Measurements from ENCODE around the gene LLGL2. TPM values are rescaled to one million over a fixed set of nuclear protein-coding genes. Genes with fewer than 3 reads are reported as not detected.
"Not testable (repeated sequence)": the region's sequence is repeated elsewhere in the genome, so short reads cannot be mapped to it uniquely, and the experiment has no call there.

The LLGL2 gene, protein sequence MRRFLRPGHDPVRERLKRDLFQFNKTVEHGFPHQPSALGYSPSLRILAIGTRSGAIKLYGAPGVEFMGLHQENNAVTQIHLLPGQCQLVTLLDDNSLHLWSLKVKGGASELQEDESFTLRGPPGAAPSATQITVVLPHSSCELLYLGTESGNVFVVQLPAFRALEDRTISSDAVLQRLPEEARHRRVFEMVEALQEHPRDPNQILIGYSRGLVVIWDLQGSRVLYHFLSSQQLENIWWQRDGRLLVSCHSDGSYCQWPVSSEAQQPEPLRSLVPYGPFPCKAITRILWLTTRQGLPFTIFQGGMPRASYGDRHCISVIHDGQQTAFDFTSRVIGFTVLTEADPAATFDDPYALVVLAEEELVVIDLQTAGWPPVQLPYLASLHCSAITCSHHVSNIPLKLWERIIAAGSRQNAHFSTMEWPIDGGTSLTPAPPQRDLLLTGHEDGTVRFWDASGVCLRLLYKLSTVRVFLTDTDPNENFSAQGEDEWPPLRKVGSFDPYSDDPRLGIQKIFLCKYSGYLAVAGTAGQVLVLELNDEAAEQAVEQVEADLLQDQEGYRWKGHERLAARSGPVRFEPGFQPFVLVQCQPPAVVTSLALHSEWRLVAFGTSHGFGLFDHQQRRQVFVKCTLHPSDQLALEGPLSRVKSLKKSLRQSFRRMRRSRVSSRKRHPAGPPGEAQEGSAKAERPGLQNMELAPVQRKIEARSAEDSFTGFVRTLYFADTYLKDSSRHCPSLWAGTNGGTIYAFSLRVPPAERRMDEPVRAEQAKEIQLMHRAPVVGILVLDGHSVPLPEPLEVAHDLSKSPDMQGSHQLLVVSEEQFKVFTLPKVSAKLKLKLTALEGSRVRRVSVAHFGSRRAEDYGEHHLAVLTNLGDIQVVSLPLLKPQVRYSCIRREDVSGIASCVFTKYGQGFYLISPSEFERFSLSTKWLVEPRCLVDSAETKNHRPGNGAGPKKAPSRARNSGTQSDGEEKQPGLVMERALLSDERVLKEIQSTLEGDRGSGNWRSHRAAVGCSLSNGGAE
- 100 to 1,000 TPM in 1 of 3 donors, 10 to 100 TPM in 2; 66.7 to 107 (median 99.7) TPM for polyA plus RNA-seq (ENCODE audit: insufficient read length in 3 of 3)
- long read RNA-seq, donor 1, partial matches to known transcripts = 6 of 15 reads
- long read RNA-seq, donor 1, other reads (novel, unspliced or antisense) = 0 of 15 reads
- long read RNA-seq, donor 2, partial matches to known transcripts = 6 of 10 reads
- long read RNA-seq, donor 2, other reads (novel, unspliced or antisense) = 0 of 10 reads
- long read RNA-seq, donor 3, partial matches to known transcripts = 0 of 10 reads
- long read RNA-seq, donor 3, other reads (novel, unspliced or antisense) = 0 of 10 reads
- long read RNA-seq, donor 4, partial matches to known transcripts = 0 of 8 reads
- long read RNA-seq, donor 4, other reads (novel, unspliced or antisense) = 0 of 8 reads
- long read RNA-seq, donor 5, partial matches to known transcripts = 0 of 2 reads
- long read RNA-seq, donor 5, other reads (novel, unspliced or antisense) = 0 of 2 reads
- long read RNA-seq, donor 6, transcript LLGL2-202 (10 exons, 1,374 nt) = major isoform, 12 of 15 reads
- long read RNA-seq, donor 6, partial matches to known transcripts = 0 of 15 reads
- long read RNA-seq, donor 6, other reads (novel, unspliced or antisense) = 0 of 15 reads
- long read RNA-seq, donor 7, partial matches to known transcripts = 40 of 44 reads
- long read RNA-seq, donor 7, other reads (novel, unspliced or antisense) = 0 of 44 reads
- long read RNA-seq, donor 8 = 0 reads
- long read RNA-seq, donor 9, partial matches to known transcripts = 5 of 11 reads
- long read RNA-seq, donor 9, other reads (novel, unspliced or antisense) = 0 of 11 reads
- long read RNA-seq, donor 10, transcript LLGL2-202 (10 exons, 1,374 nt) = major isoform, 6 of 26 reads
- long read RNA-seq, donor 10, partial matches to known transcripts = 16 of 26 reads
- long read RNA-seq, donor 10, other reads (novel, unspliced or antisense) = 0 of 26 reads
- long read RNA-seq, donor 11, partial matches to known transcripts = 7 of 8 reads
- long read RNA-seq, donor 11, other reads (novel, unspliced or antisense) = 0 of 8 reads
- long read RNA-seq, donor 12, transcript LLGL2-202 (10 exons, 1,374 nt) = major isoform, 12 of 16 reads
- long read RNA-seq, donor 12, partial matches to known transcripts = 0 of 16 reads
- long read RNA-seq, donor 12, other reads (novel, unspliced or antisense) = 0 of 16 reads
- long read RNA-seq, donor 13, partial matches to known transcripts = 0 of 1 reads
- long read RNA-seq, donor 13, other reads (novel, unspliced or antisense) = 0 of 1 reads
- long read RNA-seq, donor 14 = 0 reads
- long read RNA-seq, donor 15 = 0 reads
- long read RNA-seq, donor 16, transcript LLGL2-202 (10 exons, 1,374 nt) = major isoform, 5 of 6 reads
- long read RNA-seq, donor 16, partial matches to known transcripts = 0 of 6 reads
- long read RNA-seq, donor 16, other reads (novel, unspliced or antisense) = 0 of 6 reads

- peak; percentile 84 for DNase-seq
These were observed at the start of gene LLGL2 for GRCh38 chr17:75524970-75525805. Gene LLGL2 (plus strand): TSS chr17:75525697. CDS start chr17:75543427, 17,730 bp downstream.

GRCh38 chr17:75475851-75476250, 49.6 kb upstream of the LLGL2 start:
- peak; percentile 59 for DNase-seq

DNA sequence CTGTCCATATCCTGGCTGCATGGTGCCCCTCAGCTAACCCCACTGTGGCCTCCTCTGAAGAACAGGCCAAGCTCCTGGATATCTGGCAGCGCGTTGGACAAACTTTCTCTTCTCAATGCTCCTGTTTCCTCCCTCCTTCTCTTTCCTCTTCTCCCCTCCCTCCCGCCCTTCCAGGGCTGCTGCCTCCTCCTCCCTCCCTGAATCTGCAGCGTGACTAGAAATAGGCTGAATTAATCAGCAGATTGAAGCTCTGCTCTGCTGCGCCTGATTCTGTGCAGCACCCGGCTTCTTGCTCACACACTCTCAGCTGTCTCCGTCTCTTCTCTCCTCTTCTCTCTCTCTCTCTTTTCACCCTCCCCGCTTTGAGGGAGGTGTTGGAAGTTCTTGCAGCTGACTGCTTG, 49.2 kb upstream of the LLGL2 start:
- DNase-seq = peak; percentile 65

DNA sequence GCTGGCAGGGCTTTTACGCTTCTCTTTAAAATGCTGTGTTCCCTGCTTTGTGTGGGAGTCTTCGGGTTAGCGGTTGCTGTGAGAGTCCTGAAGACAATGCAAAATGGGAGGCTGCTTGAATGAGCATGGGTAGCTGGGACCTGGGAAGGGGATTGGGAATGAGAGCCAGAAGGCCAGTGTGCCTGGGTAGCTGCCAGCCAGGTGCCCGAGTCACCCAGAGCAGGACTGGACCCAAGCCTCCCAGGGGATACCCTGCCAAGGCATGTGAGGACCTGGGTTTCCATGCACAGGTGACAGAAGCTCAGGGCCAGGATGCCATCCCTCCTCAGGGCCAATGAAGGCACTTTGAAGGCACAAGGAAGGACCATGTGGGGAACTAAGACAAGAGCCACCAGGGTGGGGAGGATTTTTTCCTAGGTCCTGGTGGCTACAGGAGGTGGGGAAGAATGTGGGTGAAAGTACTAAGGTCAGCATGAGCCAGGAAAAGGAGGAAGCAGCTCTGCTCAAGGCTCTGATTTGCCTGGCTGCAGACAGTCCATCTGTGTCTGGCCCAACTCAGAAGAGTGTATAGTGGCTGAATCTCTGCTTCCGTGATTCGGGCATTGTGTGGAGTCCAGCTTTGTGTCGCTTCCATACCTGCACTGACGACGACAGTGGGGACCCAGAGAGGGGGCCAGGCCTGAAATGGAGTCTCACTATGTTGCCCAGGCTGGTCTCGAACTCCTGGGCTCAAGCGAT, 48.6 kb upstream of the LLGL2 start:
- DNase-seq = no peak

DNA sequence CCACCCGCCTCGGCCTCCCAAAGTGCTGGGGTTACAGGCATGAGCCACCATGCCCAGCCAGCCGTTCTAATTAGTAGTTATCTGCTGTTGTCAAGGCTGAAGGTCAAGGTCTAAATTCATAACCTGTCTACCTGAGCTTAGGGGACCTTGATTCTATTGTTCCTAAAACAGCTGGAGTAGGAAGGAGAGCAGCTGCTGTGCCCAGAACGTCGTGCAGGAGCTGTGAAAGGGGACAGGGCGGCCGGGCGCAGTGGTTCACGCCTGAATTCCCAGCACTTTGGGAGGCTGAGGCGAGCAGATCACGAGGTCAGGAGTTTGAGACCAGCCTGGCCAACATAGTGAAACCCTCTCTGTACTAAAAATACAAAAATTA, 48.0 kb upstream of the LLGL2 start:
- DNase-seq = not testable (repeated sequence)

DNA sequence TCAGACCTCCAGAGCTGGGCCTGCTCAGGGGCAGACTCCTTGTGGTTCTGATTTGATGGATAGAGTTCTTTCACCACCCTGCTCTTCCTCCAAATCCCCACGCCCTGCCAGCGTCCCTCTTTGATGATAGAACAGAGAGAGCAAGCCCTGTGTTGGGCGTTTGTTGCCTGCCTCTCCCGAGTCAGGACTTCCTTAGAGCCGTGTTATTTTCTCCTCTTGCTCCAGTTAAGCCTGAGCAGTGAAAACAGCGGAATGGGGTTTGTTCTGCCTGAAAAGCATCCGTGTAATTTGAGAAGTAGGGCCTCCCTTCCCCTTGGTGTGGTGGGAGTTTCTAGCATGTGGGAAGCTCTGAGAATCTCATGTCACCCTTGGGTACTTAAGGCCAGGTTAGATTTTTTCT, 47.0 kb upstream of the LLGL2 start:
- peak; percentile 85 for DNase-seq

- DNase-seq = no peak
These were observed 45.2 kb upstream of the LLGL2 start for GRCh38 chr17:75480281-75480680.

DNA sequence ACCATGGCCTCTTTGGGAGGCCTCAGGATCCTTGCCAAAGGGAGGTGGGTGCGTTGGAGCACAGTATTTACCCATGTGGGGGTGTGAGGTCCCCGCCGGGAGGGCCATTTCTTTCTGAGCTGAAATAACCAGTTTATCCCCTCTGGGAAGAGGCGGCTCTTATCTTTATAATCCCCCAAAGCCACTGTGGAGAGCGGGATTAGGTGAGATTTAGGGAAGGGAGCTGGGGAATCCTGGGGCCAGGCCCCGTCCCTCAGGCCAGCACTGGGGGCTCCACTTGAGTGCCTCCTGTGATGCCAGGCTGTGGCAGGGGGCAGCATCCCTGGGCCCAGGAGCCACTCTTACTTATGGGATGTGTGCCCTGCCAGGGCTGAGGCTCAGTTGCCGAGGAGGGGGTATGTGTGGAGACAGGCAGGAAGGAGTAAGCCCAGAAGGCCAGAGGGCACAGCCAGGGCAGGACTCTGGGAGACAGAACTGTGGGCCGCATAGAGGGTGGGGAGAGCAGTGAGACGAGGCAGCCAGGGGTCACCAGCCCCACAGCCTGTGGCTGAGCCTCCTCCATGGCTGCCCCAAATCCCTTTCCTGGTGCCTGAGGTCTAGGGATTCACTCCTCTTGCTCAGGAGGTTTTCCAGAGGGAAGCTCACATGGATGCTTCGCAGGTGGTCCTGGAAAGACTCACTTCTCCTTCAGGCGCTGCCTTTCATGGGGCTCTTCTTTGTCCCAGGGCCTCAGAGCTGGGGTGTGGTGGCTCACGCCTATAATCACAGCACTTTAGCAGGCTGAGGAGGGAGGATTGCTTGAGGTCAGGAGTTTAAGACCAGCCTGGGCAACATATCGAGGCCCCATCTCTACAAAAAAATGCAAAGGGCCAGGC, 44.1 kb upstream of the LLGL2 start:
- no peak for DNase-seq

- no peak for DNase-seq
These were observed 43.2 kb upstream of the LLGL2 start for GRCh38 chr17:75482098-75482942.

DNA sequence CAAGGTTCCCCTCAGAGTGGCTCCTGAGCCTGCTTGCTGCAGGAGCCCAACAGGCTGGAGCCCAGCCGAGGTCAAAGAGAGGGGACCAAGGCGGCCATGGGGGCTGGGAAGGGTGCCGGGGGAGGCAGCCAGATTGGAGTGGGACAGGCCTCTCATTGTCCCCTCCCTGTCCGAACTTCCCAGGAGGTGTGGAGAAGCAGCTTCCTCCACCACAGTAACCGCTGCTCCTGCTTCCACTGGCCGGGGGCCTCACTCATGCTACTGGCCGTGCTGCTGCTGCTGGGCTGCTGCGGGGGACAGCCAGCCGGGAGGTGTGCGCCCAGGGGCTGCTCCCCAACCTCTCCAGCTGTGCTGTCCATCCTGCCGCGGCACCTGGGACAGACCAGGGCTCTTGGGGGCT, 39.8 kb upstream of the LLGL2 start:
- no peak for DNase-seq

- no peak for DNase-seq
These were observed 39.3 kb upstream of the LLGL2 start for GRCh38 chr17:75486151-75486550.

DNA sequence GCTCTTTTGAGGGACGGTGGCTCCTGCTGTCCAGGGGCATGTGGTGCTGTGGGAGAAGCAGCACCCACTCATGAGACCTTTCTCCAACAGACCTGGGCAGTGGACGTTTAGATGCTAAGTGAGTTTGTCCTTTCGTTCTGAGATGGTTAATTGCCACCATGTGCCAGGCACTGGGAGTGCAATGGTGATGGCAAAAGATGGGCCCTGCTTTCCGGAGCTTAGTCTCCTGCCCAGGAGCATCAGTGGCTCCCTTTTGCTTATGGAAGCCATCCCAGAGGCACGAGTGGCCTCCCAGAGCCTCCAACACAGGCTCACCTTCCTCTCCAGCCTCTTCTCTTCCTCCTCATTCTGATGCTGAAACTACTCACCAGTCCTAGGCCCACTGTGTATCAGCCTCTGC, 38.5 kb upstream of the LLGL2 start:
- DNase-seq = no peak

DNA sequence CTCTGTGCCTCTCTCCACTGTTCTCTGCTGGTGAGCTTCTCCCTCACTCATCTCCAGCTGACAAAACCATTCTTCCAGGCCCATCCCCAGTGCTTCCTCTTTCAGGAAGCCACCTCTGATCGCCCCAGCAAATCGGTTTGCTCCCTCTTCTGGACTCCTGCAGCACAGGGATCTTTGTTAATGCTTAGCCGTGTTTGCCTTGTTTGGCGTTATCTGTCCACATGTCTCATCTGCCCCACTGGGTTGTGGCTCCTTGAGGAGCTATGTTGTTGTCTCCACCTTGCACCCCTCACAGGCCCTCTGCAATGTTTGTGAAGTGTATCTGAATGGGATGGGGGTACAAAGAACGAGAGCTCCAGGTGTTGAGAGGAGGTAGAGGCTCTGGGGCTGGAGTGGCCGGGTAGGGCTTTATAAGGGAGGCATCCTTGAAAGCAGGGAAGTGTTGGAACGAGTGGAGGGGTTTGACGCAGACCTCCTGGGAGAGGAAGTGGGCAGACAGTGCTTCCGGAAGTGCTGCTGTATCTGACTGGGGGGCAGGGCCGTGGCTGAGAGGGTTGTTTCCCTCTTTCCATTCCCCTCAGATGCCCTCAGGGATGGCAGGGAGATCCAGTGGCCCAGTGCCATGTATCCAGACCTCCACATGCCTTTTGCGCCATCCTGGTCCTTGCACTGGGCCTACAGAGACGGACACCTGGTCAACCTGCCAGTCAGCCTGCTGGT, 38.0 kb upstream of the LLGL2 start:
- no peak for DNase-seq

GRCh38 chr17:75488693-75489510, 36.6 kb upstream of the LLGL2 start:
- DNase-seq = no peak
